CD4-positive, CD25-positive, alpha-beta regulatory T cell (primary cell): Measurements from ENCODE around the gene AJAP1. TPM values are rescaled to one million over a fixed set of nuclear protein-coding genes. Genes with fewer than 3 reads are reported as not detected.

Source experiments
- ATAC-seq, 2 donors: fragments of 150-1000 bp; cut with Tn5 transposase; one replicate each; pipeline ENCODE4 v1.10.0; 2021; ENCODE audit warnings: low read depth in 2 of 2, moderate number of reproducible peaks in 2 of 2, moderate library complexity in 1 of 2
- DNase-seq, 3 donors: peaks; one replicate each; pipeline versions ENCODE4 v3.0.0 to v3.0.0-alpha.2; 2012 to 2022; ENCODE audit warnings: mixed read lengths in 1 of 3
- H3K27ac ChIP-seq: one replicate; pipeline ENCODE4 v1.7.0; 2013; ENCODE audit warnings: mild to moderate bottlenecking, low read length; ENCODE audit not compliant: insufficient read depth, poor library complexity, severe bottlenecking
- H3K27me3 ChIP-seq: one replicate; pipeline ENCODE4 v1.7.0; 2013; ENCODE audit warnings: low read length; ENCODE audit not compliant: control insufficient read depth, insufficient read depth
- H3K36me3 ChIP-seq: one replicate; pipeline ENCODE4 v1.7.0; 2013; ENCODE audit warnings: mild to moderate bottlenecking, low read length, moderate library complexity; ENCODE audit not compliant: control insufficient read depth, insufficient read depth
- H3K4me1 ChIP-seq: 2 replicates; pipeline ENCODE4 v1.7.0; 2013; ENCODE audit warnings: mild to moderate bottlenecking, low read length; ENCODE audit not compliant: insufficient read depth, control insufficient read depth, poor library complexity, severe bottlenecking
- H3K4me3 ChIP-seq: one replicate; pipeline ENCODE4 v1.7.0; 2013; ENCODE audit warnings: low read depth, mild to moderate bottlenecking, low read length, moderate library complexity
- H3K9me3 ChIP-seq, 2 experiments: 1 replicate in 1 of 2; 2 replicates in 1 of 2; pipeline ENCODE4 v1.7.0; 2013; ENCODE audit warnings: low read length in 2 of 2, mild to moderate bottlenecking in 1 of 2, moderate library complexity in 1 of 2; ENCODE audit not compliant: control insufficient read depth in 2 of 2
- H3K27ac Mint-ChIP-seq, 3 donors: one replicate each; pipeline ENCODE4 v1.8.0; 2020 to 2022; ENCODE audit warnings: mild to moderate bottlenecking in 3 of 3, mixed read lengths in 3 of 3, moderate library complexity in 2 of 3
- H3K27me3 Mint-ChIP-seq: one replicate; pipeline ENCODE4 v1.8.0; 2022; ENCODE audit warnings: mild to moderate bottlenecking, mixed read lengths
- H3K36me3 Mint-ChIP-seq: one replicate; pipeline ENCODE4 v1.8.0; 2020; ENCODE audit warnings: mixed read lengths
- H3K4me1 Mint-ChIP-seq, 4 donors: one replicate each; pipeline ENCODE4 v1.8.0; 2020 to 2022; ENCODE audit warnings: mixed read lengths in 4 of 4, mild to moderate bottlenecking in 1 of 4
- H3K4me3 Mint-ChIP-seq, 4 donors: one replicate each; pipeline ENCODE4 v1.8.0; 2020 to 2022; ENCODE audit warnings: mild to moderate bottlenecking in 4 of 4, mixed read lengths in 4 of 4, moderate library complexity in 3 of 4
- H3K9me3 Mint-ChIP-seq, 7 donors: one replicate each; pipeline ENCODE4 v1.8.0; 2020 to 2022; ENCODE audit warnings: mixed read lengths in 7 of 7, mild to moderate bottlenecking in 3 of 7, moderate library complexity in 2 of 7
- polyA plus RNA-seq, 4 donors: library from polyadenylated mRNA; unstranded; fragments of 300-500 nt; fragmentation: Illumina TruSeq; gene quantifications; one replicate each; pipeline ENCODE4 v1.2.3, GENCODE V29; 2021
- total RNA-seq: library from RNA; stranded (reverse); gene quantifications from one replicate; pipeline ENCODE4 v1.2.3, GENCODE V29; 2022

AJAP1 gene, protein sequence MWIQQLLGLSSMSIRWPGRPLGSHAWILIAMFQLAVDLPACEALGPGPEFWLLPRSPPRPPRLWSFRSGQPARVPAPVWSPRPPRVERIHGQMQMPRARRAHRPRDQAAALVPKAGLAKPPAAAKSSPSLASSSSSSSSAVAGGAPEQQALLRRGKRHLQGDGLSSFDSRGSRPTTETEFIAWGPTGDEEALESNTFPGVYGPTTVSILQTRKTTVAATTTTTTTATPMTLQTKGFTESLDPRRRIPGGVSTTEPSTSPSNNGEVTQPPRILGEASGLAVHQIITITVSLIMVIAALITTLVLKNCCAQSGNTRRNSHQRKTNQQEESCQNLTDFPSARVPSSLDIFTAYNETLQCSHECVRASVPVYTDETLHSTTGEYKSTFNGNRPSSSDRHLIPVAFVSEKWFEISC
- total RNA-seq (0.37 TPM), polyA plus RNA-seq (under 1 TPM in 2 of 4 donors, not detected in 2; 0.10 to 0.41 TPM)

DNA sequence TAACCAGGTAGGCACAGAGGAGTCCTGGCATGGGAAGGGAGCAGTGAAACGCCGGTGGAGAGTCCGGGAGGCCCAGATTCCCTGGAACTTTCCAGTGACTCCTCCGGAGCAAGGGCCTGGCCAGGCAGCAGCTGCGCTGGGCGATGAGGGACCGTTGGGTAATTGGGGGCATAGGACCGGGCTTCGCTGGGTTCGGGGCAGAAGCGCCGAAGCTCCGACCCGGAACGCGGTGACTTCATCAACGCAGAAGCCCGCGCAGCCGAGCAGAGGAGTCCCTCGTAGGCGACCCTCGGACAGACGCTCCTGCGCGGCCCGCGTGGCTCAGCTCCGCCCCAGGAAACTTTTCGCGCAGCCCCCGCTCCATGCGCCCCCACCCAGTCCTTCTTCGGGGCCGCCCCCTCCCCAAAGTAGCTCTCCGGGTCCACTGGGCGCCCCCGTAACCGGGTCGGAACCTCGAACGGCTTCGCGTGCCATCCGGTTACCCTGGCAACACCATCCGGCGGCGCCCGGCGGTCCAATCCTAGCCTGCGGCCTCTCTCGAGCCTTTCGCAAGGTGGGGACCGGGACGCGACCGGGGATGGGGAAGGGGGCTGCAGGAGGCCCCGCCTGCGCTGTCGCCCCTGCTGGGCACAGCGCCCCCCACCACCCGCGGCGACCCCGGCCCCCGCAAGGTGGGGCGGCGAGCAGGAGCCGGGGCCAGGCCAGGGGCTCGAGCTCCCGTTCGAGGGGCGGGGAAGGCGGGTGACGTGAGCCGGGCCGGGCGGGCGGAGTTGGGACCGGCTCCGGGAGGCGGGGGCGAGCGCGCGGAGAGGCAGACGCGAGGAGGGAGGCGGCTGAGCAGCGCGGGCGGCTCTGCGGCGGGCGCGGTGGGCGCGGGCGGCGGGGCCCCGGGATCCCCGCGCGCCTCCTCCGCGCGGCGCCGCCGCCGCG, at the start of gene AJAP1:
TSS of gene AJAP1 (plus strand) at position 814 of the 930 bp plus-strand sequence. CDS start 817 bp downstream, outside the sequence.
- no peak within 1 kb of the TSS for H3K27ac Mint-ChIP-seq
- no peak within 1 kb of the TSS for H3K4me3 Mint-ChIP-seq
- H3K27me3 ChIP-seq = peaks cover 8% of the 10 kb centered on the region

DNA sequence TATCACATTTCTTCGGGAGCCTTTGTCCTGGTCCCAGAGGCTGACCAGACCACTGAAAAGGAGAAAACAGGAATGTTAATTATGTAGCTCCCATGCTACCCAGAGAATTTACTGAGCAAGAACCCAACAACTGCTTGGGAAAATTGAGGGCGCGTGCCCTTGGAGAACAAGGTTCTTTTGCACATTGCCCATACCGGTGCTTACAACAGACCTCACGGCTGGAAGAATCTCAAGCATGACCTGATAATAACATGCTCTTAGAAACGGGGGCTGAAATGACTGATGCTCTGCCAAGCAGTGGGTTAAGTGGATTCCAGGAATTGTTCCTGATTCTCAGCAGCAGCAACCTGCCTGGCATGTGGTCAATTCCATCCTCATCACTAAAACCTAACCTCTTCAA, 49.3 kb upstream of the AJAP1 start:
- Mint-ChIP-seq H3K36me3 (no peaks in the 10 kb centered on the region), H3K4me1 (no peaks in the 10 kb centered on the region), H3K9me3 (peaks cover 0 to 12% (median 0%) of the 10 kb centered on the region in 7 donors), H3K27me3 (peaks cover 10% of the 10 kb centered on the region), H3K27ac (no peak overlapping the region), H3K4me3 (no peak overlapping the region)
- H3K4me3 ChIP-seq = no peak overlapping the region
- DNase-seq (no peak), ATAC-seq (no peak)
- no peaks in the 10 kb centered on the region for H3K36me3 ChIP-seq
- no peaks in the 10 kb centered on the region for H3K4me1 ChIP-seq
- no peak overlapping the region for H3K27ac ChIP-seq
- H3K27me3 ChIP-seq = no peaks in the 10 kb centered on the region
- H3K9me3 ChIP-seq = peaks cover 1 to 11% of the 10 kb centered on the region in 2 experiments

More for the DNA sequence above, at the start of gene AJAP1:
- Histone ChIP-seq H3K36me3 (no peaks in the 10 kb centered on the region), H3K9me3 (no peaks in the 10 kb centered on the region), H3K4me3 (no peak within 1 kb of the TSS), H3K27ac (no peak within 1 kb of the TSS), H3K4me1 (peaks cover 4% of the 10 kb centered on the region)
- ATAC-seq (no peak), DNase-seq (no peak)
- Mint-ChIP-seq H3K36me3 (no peaks in the 10 kb centered on the region), H3K27me3 (peaks cover 38% of the 10 kb centered on the region), H3K4me1 (peaks cover 0 to 7% (median 2%) of the 10 kb centered on the region in 4 donors), H3K9me3 (no peaks in the 10 kb centered on the region)

DNA sequence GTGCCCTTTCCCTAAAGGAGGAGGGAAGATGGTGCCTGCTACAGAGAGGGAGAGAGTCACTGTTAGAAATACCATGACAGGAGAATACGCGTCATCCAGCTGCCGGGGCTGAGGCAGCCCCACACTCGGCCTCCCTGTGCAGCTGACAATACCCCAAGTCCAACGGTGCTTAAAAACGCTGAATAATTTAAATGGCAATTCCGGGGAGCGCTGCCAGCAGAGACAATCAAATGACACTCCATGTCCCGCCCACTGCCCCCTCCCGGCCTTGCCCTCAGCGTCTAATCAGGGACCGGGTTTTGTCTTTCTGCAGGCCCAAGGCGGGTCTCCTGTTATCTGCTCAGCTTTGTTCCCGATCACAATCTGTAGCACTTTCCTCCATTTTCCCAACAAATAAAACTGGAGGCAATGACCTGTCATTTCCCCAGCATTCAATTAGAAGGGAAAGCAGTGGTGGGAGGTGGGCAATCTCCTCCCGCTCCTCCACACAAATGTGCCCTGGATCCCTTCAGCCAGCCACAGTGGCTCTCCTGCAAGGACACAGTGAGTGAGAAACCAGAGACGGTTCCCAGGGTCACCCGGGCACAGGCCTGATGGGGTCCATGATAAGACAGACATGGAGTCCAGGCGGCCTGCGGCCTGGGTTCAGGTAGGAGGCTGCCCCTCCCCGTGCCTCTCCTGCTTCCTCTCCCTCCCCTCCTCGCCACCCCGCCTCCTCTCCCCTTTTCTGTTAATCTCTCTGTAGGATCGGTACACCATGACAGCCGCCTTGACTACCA, 42.7 kb upstream of the AJAP1 start:
- H3K4me3 ChIP-seq = no peak overlapping the region
- H3K27me3 ChIP-seq = no peaks in the 10 kb centered on the region
- Mint-ChIP-seq H3K9me3 (peaks cover 0 to 18% (median 3%) of the 10 kb centered on the region in 7 donors), H3K4me1 (no peaks in the 10 kb centered on the region), H3K36me3 (no peaks in the 10 kb centered on the region), H3K27me3 (peaks cover 6% of the 10 kb centered on the region), H3K27ac (no peak overlapping the region), H3K4me3 (no peak overlapping the region)
- no peak for DNase-seq
- no peak for ATAC-seq
- H3K27ac ChIP-seq = no peak overlapping the region
- H3K4me1 ChIP-seq = no peaks in the 10 kb centered on the region
- peaks cover 2 to 19% of the 10 kb centered on the region in 2 experiments for H3K9me3 ChIP-seq
- H3K36me3 ChIP-seq = no peaks in the 10 kb centered on the region

DNA sequence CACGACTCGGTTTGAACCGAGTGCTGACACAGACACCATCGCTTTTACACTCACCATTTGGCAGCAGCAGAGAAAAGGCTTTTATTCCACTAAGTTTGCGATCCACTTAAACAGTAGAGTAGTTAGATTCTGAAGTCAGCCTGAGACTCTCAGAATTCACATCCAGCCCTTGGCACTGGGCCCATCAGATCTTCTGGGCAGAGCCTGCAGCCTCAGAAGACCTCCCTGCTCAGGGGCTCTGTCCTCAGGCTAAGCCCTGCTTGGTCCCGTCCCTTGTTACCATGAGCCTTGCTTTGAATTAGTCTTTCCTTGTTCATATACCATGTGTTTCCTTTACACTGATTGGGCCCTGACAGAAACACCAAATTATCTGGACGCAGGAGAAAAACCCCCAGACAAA, 41.4 kb upstream of the AJAP1 start:
- Histone ChIP-seq H3K9me3 (peaks cover 2 to 19% of the 10 kb centered on the region in 2 experiments), H3K36me3 (no peaks in the 10 kb centered on the region), H3K4me1 (no peaks in the 10 kb centered on the region), H3K4me3 (no peak overlapping the region), H3K27ac (no peak overlapping the region), H3K27me3 (no peaks in the 10 kb centered on the region)
- H3K9me3 Mint-ChIP-seq = peaks cover 0 to 18% (median 3%) of the 10 kb centered on the region in 7 donors
- no peaks in the 10 kb centered on the region for H3K36me3 Mint-ChIP-seq
- H3K4me3 Mint-ChIP-seq = no peak overlapping the region
- peaks cover 5% of the 10 kb centered on the region for H3K27me3 Mint-ChIP-seq
- H3K4me1 Mint-ChIP-seq = no peaks in the 10 kb centered on the region
- no peak for ATAC-seq
- no peak for DNase-seq
- no peak overlapping the region for H3K27ac Mint-ChIP-seq

DNA sequence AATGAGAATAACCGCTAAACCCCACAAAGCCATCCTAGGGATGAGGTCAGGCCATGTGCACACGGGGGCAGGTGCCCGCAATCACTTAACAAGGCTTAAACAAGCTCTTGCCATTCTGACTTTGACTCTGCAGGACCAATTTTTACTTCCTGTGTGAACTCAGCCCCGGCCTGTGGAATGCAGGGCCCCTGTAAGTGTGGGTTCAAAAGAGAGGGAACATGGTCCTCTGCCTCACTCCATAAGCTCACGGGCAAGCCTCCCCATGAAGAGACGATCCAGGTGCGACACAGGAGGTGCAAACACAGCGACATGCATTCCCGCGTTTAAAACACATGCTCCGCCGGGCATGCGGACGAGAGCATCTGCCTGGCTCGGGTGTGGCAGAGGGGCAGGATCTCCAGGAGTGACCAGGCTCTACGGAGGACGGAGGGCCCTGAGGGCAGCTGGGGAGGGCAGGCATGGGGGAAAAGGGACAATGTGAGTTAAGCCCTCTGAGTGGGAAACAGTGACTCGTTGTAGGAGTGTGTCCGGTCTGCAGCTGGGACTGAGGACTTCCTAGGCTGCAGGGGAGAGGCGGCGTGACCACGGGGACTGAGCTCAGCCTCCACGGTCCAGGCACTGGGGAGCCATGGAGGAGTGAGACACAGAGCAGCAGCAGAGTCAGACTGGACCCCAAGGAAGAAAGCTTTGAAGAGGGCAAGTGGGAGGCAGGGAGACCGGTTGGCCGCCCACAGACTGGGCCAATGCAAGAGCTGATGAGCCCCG, 40.6 kb upstream of the AJAP1 start:
- Histone ChIP-seq H3K4me3 (no peak overlapping the region), H3K27me3 (no peaks in the 10 kb centered on the region), H3K36me3 (no peaks in the 10 kb centered on the region), H3K27ac (no peak overlapping the region), H3K4me1 (no peaks in the 10 kb centered on the region), H3K9me3 (peaks cover 2 to 19% of the 10 kb centered on the region in 2 experiments)
- Mint-ChIP-seq H3K4me1 (no peaks in the 10 kb centered on the region), H3K36me3 (no peaks in the 10 kb centered on the region), H3K4me3 (no peak overlapping the region), H3K27ac (no peak overlapping the region), H3K27me3 (no peaks in the 10 kb centered on the region), H3K9me3 (peaks cover 0 to 18% (median 3%) of the 10 kb centered on the region in 7 donors)
- DNase-seq = no peak
- ATAC-seq = no peak

DNA sequence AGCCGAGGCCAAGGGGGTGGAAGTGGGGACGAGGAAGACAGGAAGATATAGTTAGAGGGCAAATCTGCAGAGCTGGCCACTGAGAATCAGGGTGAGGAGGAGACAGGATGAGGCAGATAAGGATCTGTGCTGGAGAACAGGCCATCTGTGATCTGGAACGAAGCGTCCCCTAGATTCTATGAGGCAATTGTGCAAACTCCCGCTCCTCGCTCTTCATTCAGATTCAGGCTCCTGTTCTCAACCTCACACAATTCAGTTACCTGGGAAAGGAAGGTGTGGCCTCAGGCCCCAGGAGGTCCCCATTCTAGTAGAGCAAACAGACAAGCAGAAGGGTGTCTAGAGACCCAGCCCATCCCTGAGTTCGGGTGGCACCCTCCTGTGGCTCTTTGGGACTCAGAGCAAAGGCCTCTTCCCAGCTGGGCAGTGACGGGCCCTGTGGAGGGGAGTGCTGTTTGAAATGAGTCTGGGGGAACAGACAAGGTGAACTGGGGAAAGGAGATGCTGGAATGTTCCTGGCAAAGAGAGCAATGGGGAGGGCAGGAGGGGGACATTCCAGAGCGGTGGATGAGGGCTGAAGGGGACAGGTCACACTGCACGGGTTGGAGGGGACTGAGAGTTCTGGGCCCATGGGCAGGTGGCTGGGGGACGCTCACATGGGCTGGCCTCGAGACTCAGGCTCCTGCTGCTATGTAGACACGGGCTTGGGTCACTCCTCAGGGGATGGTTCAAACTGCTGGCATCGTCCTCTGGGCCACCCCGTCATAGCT, 39.9 kb upstream of the AJAP1 start:
- DNase-seq (no peak), ATAC-seq (no peak)
- peaks cover 2 to 14% of the 10 kb centered on the region in 2 experiments for H3K9me3 ChIP-seq
- H3K36me3 ChIP-seq = no peaks in the 10 kb centered on the region
- H3K4me3 Mint-ChIP-seq = no peak overlapping the region
- no peaks in the 10 kb centered on the region for H3K36me3 Mint-ChIP-seq
- H3K27me3 Mint-ChIP-seq = no peaks in the 10 kb centered on the region
- H3K4me1 Mint-ChIP-seq = no peaks in the 10 kb centered on the region
- no peak overlapping the region for H3K27ac Mint-ChIP-seq
- no peak overlapping the region for H3K27ac ChIP-seq
- no peaks in the 10 kb centered on the region for H3K4me1 ChIP-seq
- H3K27me3 ChIP-seq = no peaks in the 10 kb centered on the region
- H3K4me3 ChIP-seq = no peak overlapping the region
- H3K9me3 Mint-ChIP-seq = peaks cover 0 to 14% (median 2%) of the 10 kb centered on the region in 7 donors
